GM12878 (cell line): Measurements from ENCODE around the gene NUP210. TPM values are rescaled to one million over a fixed set of nuclear protein-coding genes. Genes with fewer than 3 reads are reported as not detected.

Experiments used
- ATAC-seq: fragments of 200-7000 bp; cut with Tn5 transposase; 3 replicates; pipeline ENCODE4 v1.9.1; 2020; ENCODE audit warnings: mild to moderate bottlenecking, moderate library complexity
- BruUV-seq: library from RNA; stranded (reverse); fragments of 400-500 nt; replicated peaks from 2 replicates; lab custom pipeline; 2021; lab: Mats Ljungman, UMichigan
- CTCF ChIA-PET: fragments of 300-600 bp; sonication (Branson Sonifier 250); formaldehyde crosslinking; extraction: SDS; loops from one replicate; lab custom pipeline; 2021; ENCODE audit warnings: inconsistent platforms; lab: Yijun Ruan, JAX
- POLR2A ChIA-PET: fragments of 350-600 bp; formaldehyde crosslinking; extraction: SDS; loops from one replicate; lab custom pipeline; 2021; ENCODE audit warnings: inconsistent platforms; lab: Charles Lee
- RAD21 ChIA-PET: fragments of 300-600 bp; sonication (Branson Sonifier 250); formaldehyde crosslinking; loops from one replicate; lab custom pipeline; 2023; ENCODE audit warnings: antibody characterized with exemption; ENCODE audit not compliant: unreplicated experiment; lab: Charles Lee
- SMC1A ChIA-PET: fragments of 300-600 bp; sonication (Branson Sonifier 250); formaldehyde crosslinking; loops from one replicate; lab custom pipeline; 2023; ENCODE audit not compliant: unreplicated experiment, uncharacterized antibody; lab: Charles Lee
- DNase-seq: peaks from one replicate; pipeline ENCODE4 v3.0.0-alpha.2; 2011; ENCODE audit warnings: low read depth, low spot score
- FAIRE-seq: peaks from 3 replicates; lab custom pipeline; 2011; peaks lifted over from hg19 to GRCh38; lab: Jason Lieb, UNC
- H2AFZ ChIP-seq: 2 replicates; pipeline ENCODE4 v1.6.0; 2011; ENCODE audit warnings: low read depth, low read length, control low read depth; ENCODE audit not compliant: control insufficient read depth
- H3K27ac ChIP-seq: 2 replicates; pipeline ENCODE4 v1.5.1; 2011; ENCODE audit warnings: control low read depth; ENCODE audit not compliant: control insufficient read depth, insufficient read depth
- H3K27me3 ChIP-seq, 2 experiments: replicated peaks in 1 of 2; 2 replicates each; pipeline versions ENCODE4 v1.6.0 to v1.6.1; 2011; ENCODE audit warnings: low read length in 1 of 2; ENCODE audit not compliant: control insufficient read depth in 2 of 2, insufficient read depth in 2 of 2
- H3K36me3 ChIP-seq, 2 experiments: 2 replicates each; pipeline ENCODE4 v1.5.1; 2011; ENCODE audit warnings: low read length in 1 of 2; ENCODE audit not compliant: control insufficient read depth in 2 of 2, insufficient read depth in 2 of 2
- H3K4me1 ChIP-seq: 2 replicates; pipeline ENCODE4 v1.6.1; 2011; ENCODE audit warnings: mild to moderate bottlenecking, low read length, moderate library complexity, mixed read lengths; ENCODE audit not compliant: control insufficient read depth, insufficient read depth
- H3K4me2 ChIP-seq: 2 replicates; pipeline ENCODE4 v1.6.0; 2011; ENCODE audit warnings: control low read depth; ENCODE audit not compliant: control insufficient read depth, insufficient read depth
- H3K4me3 ChIP-seq: fragments of 200-600 bp; sonication (generic); 2 replicates; pipeline ENCODE4 v1.5.1; 2016
- H3K79me2 ChIP-seq: 2 replicates; pipeline ENCODE4 v1.6.0; 2011; ENCODE audit warnings: low read length; ENCODE audit not compliant: control insufficient read depth, insufficient read depth
- H3K9ac ChIP-seq: 2 replicates; pipeline ENCODE4 v1.8.0; 2011; ENCODE audit warnings: low read length, control low read depth, mixed read lengths; ENCODE audit not compliant: control insufficient read depth, insufficient read depth
- H3K9me3 ChIP-seq: replicated peaks from 3 replicates; pipeline ENCODE4 v1.5.1; 2011; ENCODE audit warnings: mild to moderate bottlenecking, low read length; ENCODE audit not compliant: control insufficient read depth, insufficient read depth
- H4K20me1 ChIP-seq: 2 replicates; pipeline ENCODE4 v1.6.0; 2011; ENCODE audit not compliant: control insufficient read depth, insufficient read depth
- BCL11A ChIP-seq: IDR thresholded peaks from 2 replicates; pipeline ENCODE4 v1.6.1; 2011; ENCODE audit warnings: low read depth, low read length
- MEF2A ChIP-seq: IDR thresholded peaks from 2 replicates; pipeline ENCODE4 v1.6.1; 2011; ENCODE audit warnings: low read depth, mild to moderate bottlenecking, low read length, moderate library complexity; ENCODE audit not compliant: insufficient read depth
- POLR2A ChIP-seq: IDR thresholded peaks from 2 replicates; pipeline ENCODE4 v1.6.1; 2011; ENCODE audit warnings: low read depth, mild to moderate bottlenecking, low read length
- RUNX3 ChIP-seq: IDR thresholded peaks from 2 replicates; pipeline ENCODE4 v1.6.1; 2012; ENCODE audit warnings: low read length, inconsistent platforms
- WGBS: methylation state at CpG from one replicate; pipeline ENCODE4 v1.1.6; 2016; ENCODE audit warnings: low lambda C conversion rate; ENCODE audit not compliant: insufficient replicate concordance, insufficient coverage; ENCODE audit errors: missing lambda C conversion rate; 5-methylcytosine and 5-hydroxymethylcytosine counted together
- in situ Hi-C: fragments of 300-500 bp; cut with MboI; formaldehyde crosslinking; loops from 9 replicates; pipeline ENCODE4 v1.14.3; 2018; ENCODE audit warnings: mixed read lengths
- intact Hi-C: fragments of 100-400 bp; cut with micrococcal nuclease; formaldehyde crosslinking; loops from one replicate; pipeline ENCODE4 v1.14.2; 2022; ENCODE audit not compliant: unreplicated experiment
- polyA plus RNA-seq, 11 experiments: library from polyadenylated mRNA; depleted of rRNA in 4 of 11; unstranded in 6 of 11; stranded (reverse) in 5 of 11; fragments of >200 nt; fragmentation: Nextera tagmentation in 4 of 11; fragmentation: Illumina TruSeq in 1 of 11; extraction: Ambion mirVana in 4 of 11; extraction: Trizol in 1 of 11; gene quantifications; 1 replicate in 1 of 11; 2 replicates in 10 of 11; pipeline versions ENCODE4 v1.2.1 to v1.2.3, GENCODE V29; 2011 to 2016; ENCODE audit warnings: inconsistent platforms in 2 of 11, missing spikeins in 2 of 11, low read depth in 1 of 11
- total RNA-seq, 4 experiments: library from RNA; depleted of rRNA in 3 of 4; stranded (reverse); fragments of >200 nt in 3 of 4; fragmentation: Illumina TruSeq in 1 of 4; extraction: Trizol in 1 of 4; gene quantifications; 2 replicates each; pipeline versions ENCODE4 v1.2.1 to v1.2.3, GENCODE V29; 2013 to 2021
- TF ChIP-seq, protein P1 (sequence below): fragments of 450-650 bp; formaldehyde crosslinking; IDR thresholded peaks from 2 replicates; pipeline ENCODE4 v1.4.0; 2020; ENCODE audit warnings: mild to moderate bottlenecking, moderate library complexity

Gene NUP210
- total and polyA plus RNA-seq, 10 of the 15 experiments (the other 5 are each of a cell fraction or from before 2014, with no cell fraction given) = 2.9 to 150 (median 76.0) TPM

DNA sequence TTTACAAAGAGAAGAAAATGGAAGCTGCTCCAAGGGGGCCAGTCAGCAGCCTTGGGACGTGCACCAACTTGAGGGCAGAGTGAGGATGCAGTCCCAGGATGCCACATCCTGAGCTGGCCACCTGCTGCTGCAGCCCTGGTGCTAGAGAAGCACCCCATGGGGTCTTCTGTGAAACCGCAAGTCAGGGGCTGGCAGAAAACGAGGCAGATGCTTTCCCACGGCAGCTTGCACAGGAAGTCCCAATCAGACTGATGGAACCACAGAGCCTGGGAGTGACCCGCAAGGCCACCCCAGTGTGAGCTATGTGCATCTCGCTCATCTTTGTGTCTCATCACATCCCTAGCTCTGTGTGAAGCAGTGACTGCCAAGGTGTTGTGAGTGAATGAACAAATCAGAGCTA, 76.5 kb downstream of the NUP210 start:
- Histone ChIP-seq H3K27ac (no peak overlapping the region), H3K9me3 (no peaks in the 10 kb centered on the region), H3K9ac (no peak overlapping the region), H4K20me1 (no peaks in the 10 kb centered on the region; the same call in 1 of the 2 replicates), H3K79me2 (no peaks in the 10 kb centered on the region), H3K4me2 (no peak overlapping the region), H3K36me3 (peaks cover 52 to 55% of the 10 kb centered on the region in 2 experiments), H2AFZ (no peak overlapping the region), H3K4me1 (0 out of 2 replicates have a peak, but pooled peaks cover 4% of the 10 kb centered on the region), H3K27me3 (no peaks in the 10 kb centered on the region), H3K4me3 (no peak overlapping the region)
- DNase-seq = no peak
- in situ Hi-C loops = no loop called here
- RAD21 ChIA-PET = interaction anchor here (1.3 kb wide), 1 partner anchor 252 kb away, joined by 3 read pairs; no protein-coding TSS in a partner anchor
- BruUV-seq = no TSS peak
- SMC1A ChIA-PET = interaction anchor here (0.9 to 2.3 kb wide), 4 partner anchors 11 to 252 kb away, joined by 3 to 11 read pairs (median 6); no protein-coding TSS in a partner anchor
- TF ChIP-seq POLR2A (0 out of 2 replicates have a peak, but pooled peaks have one; percentile 0), MEF2A (no peak), BCL11A (no peak), RUNX3 (0 out of 2 replicates have a peak, but pooled peaks have one; percentile 7)
- TF ChIP-seq, protein P1, sequence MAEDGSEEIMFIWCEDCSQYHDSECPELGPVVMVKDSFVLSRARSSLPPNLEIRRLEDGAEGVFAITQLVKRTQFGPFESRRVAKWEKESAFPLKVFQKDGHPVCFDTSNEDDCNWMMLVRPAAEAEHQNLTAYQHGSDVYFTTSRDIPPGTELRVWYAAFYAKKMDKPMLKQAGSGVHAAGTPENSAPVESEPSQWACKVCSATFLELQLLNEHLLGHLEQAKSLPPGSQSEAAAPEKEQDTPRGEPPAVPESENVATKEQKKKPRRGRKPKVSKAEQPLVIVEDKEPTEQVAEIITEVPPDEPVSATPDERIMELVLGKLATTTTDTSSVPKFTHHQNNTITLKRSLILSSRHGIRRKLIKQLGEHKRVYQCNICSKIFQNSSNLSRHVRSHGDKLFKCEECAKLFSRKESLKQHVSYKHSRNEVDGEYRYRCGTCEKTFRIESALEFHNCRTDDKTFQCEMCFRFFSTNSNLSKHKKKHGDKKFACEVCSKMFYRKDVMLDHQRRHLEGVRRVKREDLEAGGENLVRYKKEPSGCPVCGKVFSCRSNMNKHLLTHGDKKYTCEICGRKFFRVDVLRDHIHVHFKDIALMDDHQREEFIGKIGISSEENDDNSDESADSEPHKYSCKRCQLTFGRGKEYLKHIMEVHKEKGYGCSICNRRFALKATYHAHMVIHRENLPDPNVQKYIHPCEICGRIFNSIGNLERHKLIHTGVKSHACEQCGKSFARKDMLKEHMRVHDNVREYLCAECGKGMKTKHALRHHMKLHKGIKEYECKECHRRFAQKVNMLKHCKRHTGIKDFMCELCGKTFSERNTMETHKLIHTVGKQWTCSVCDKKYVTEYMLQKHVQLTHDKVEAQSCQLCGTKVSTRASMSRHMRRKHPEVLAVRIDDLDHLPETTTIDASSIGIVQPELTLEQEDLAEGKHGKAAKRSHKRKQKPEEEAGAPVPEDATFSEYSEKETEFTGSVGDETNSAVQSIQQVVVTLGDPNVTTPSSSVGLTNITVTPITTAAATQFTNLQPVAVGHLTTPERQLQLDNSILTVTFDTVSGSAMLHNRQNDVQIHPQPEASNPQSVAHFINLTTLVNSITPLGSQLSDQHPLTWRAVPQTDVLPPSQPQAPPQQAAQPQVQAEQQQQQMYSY (CRISPR knock-in tag) = no peak
- POLR2A ChIA-PET = interaction anchor here (0.5 to 1.1 kb wide), 2 partner anchors 11 to 31 kb away, joined by 3 to 4 read pairs; no protein-coding TSS in a partner anchor
- no peak for ATAC-seq
- intact Hi-C loops = no loop called here
- no peak for FAIRE-seq
- WGBS = 75% methylated on average over 6 of the region's 6 CpGs
- CTCF ChIA-PET = interaction anchor here (0.7 to 1.5 kb wide), 3 partner anchors 74 to 109 kb away, joined by 3 to 9 read pairs (median 3); no protein-coding TSS in a partner anchor
